Neural crest cell (in vitro differentiated cells): Measurements from ENCODE around the gene JOSD1. TPM values are rescaled to one million over a fixed set of nuclear protein-coding genes. Genes with fewer than 3 reads are reported as not detected.

Experiments
- DNase-seq: peaks from one replicate; pipeline ENCODE4 v3.0.0; 2021; ENCODE audit warnings: low read depth, mixed read lengths, low spot score
- H3K27ac Mint-ChIP-seq: one replicate; pipeline ENCODE4 v1.8.0; 2021; ENCODE audit warnings: mild to moderate bottlenecking, mixed read lengths; ENCODE audit not compliant: unreplicated experiment
- H3K27me3 Mint-ChIP-seq: 2 replicates; pipeline ENCODE4 v1.8.0; 2021; ENCODE audit warnings: low read depth, mild to moderate bottlenecking, mixed read lengths
- H3K36me3 Mint-ChIP-seq: 2 replicates; pipeline ENCODE4 v1.8.0; 2021; ENCODE audit warnings: low read depth, mild to moderate bottlenecking, mixed read lengths
- H3K4me1 Mint-ChIP-seq: 2 replicates; pipeline ENCODE4 v1.8.0; 2021; ENCODE audit warnings: mixed read lengths
- H3K4me3 Mint-ChIP-seq: one replicate; pipeline ENCODE4 v1.8.0; 2021; ENCODE audit warnings: mild to moderate bottlenecking, mixed read lengths
- H3K9me3 Mint-ChIP-seq: 2 replicates; pipeline ENCODE4 v1.8.0; 2021; ENCODE audit warnings: mixed read lengths
- CTCF ChIP-seq: fragments of 200-600 bp; sonication (generic); conservative IDR thresholded peaks from 2 replicates; pipeline ENCODE4 v1.5.0; 2021; ENCODE audit warnings: antibody characterized with exemption, mild to moderate bottlenecking
- total RNA-seq: library from RNA; stranded (reverse); gene quantifications from 2 replicates; pipeline ENCODE4 v1.2.1, GENCODE V29; 2021

The JOSD1 gene
- total RNA-seq, 1 donor from 2014 or later: 51.8 TPM

GRCh38 chr22:38742176-38742942 is 41.6 kb upstream of the JOSD1 start:
- Mint-ChIP-seq H3K9me3 (no peaks in the 10 kb centered on the region), H3K27me3 (no peaks in the 10 kb centered on the region), H3K27ac (no peak overlapping the region), H3K4me1 (no peaks in the 10 kb centered on the region), H3K4me3 (no peak overlapping the region), H3K36me3 (peaks cover 2% of the 10 kb centered on the region)
- no peak for TF ChIP-seq CTCF
- no peak for DNase-seq

GRCh38 chr22:38741576-38741975 is 40.8 kb upstream of the JOSD1 start:
- no peak for TF ChIP-seq CTCF

GRCh38 chr22:38741166-38741565 is 40.4 kb upstream of the JOSD1 start:
- Mint-ChIP-seq H3K36me3 (peaks cover 7% of the 10 kb centered on the region), H3K9me3 (no peaks in the 10 kb centered on the region), H3K27ac (no peak overlapping the region), H3K4me1 (no peaks in the 10 kb centered on the region), H3K4me3 (no peak overlapping the region), H3K27me3 (no peaks in the 10 kb centered on the region)
- no peak for TF ChIP-seq CTCF
- no peak for DNase-seq

More at GRCh38 chr22:38741576-38741975, 40.8 kb upstream of the JOSD1 start:
- Mint-ChIP-seq H3K4me1 (no peaks in the 10 kb centered on the region), H3K36me3 (peaks cover 7% of the 10 kb centered on the region), H3K27ac (no peak overlapping the region), H3K27me3 (no peaks in the 10 kb centered on the region), H3K4me3 (no peak overlapping the region), H3K9me3 (no peaks in the 10 kb centered on the region)
- DNase-seq: no peak

- H3K27me3 Mint-ChIP-seq: no peaks in the 10 kb centered on the region
- no peaks in the 10 kb centered on the region for H3K9me3 Mint-ChIP-seq
- no peak for DNase-seq
- no peak overlapping the region for H3K4me3 Mint-ChIP-seq
- H3K27ac Mint-ChIP-seq: no peak overlapping the region
- peaks cover 7% of the 10 kb centered on the region for H3K36me3 Mint-ChIP-seq
- H3K4me1 Mint-ChIP-seq: no peaks in the 10 kb centered on the region
- no peak for TF ChIP-seq CTCF
Measured at GRCh38 chr22:38740754-38741153, 40.0 kb upstream of the JOSD1 start.

GRCh38 chr22:38740116-38740723 is 39.5 kb upstream of the JOSD1 start:
- H3K4me3 Mint-ChIP-seq: no peak overlapping the region
- no peak for DNase-seq
- no peaks in the 10 kb centered on the region for H3K27me3 Mint-ChIP-seq
- H3K4me1 Mint-ChIP-seq: no peaks in the 10 kb centered on the region
- H3K36me3 Mint-ChIP-seq: peaks cover 7% of the 10 kb centered on the region
- H3K27ac Mint-ChIP-seq: peak overlapping the region; percentile 43
- TF ChIP-seq CTCF: no peak
- H3K9me3 Mint-ChIP-seq: no peaks in the 10 kb centered on the region
